DMS53 treated with DMSO at 0.1 percent for 48 hours (cell line): ENCODE measurements around the gene AXIN1.

Experiments
- DNase-seq: peaks from one replicate; lab custom pipeline; 2025; ENCODE audit not compliant: unreplicated experiment; lab: John Stamatoyannopoulos, UW

Gene AXIN1

DNA sequence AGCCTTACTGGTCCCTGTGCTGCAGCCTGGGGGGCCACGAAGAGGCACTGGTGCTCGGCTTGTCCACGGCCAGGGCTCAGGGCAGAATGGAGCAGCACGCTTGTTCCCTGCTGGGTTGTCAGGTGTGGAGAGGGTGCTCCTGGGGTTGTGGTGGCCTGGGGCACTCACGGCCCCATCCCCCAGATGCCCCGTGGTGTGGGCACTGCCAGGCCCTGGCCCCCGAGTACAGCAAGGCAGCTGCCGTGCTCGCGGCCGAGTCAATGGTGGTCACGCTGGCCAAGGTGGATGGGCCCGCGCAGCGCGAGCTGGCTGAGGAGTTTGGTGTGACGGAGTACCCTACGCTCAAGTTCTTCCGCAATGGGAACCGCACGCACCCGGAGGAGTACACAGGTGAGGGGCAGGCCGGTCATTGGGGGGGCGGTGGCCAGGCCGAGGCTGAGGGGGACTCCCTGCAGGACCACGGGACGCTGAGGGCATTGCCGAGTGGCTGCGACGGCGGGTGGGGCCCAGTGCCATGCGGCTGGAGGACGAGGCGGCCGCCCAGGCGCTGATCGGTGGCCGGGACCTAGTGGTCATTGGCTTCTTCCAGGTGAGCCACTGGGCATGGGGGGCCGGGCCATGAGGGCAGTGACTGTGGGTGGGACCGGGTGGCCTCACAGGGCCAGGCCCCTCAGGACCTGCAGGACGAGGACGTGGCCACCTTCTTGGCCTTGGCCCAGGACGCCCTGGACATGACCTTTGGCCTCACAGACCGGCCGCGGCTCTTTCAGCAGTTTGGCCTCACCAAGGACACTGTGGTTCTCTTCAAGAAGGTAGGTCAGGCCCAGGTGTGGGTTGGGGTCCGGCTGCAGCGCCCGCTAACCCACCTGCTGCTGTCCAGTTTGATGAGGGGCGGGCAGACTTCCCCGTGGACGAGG, 68.1 kb downstream of the AXIN1 start:
- DNase-seq, result no peak

DNA sequence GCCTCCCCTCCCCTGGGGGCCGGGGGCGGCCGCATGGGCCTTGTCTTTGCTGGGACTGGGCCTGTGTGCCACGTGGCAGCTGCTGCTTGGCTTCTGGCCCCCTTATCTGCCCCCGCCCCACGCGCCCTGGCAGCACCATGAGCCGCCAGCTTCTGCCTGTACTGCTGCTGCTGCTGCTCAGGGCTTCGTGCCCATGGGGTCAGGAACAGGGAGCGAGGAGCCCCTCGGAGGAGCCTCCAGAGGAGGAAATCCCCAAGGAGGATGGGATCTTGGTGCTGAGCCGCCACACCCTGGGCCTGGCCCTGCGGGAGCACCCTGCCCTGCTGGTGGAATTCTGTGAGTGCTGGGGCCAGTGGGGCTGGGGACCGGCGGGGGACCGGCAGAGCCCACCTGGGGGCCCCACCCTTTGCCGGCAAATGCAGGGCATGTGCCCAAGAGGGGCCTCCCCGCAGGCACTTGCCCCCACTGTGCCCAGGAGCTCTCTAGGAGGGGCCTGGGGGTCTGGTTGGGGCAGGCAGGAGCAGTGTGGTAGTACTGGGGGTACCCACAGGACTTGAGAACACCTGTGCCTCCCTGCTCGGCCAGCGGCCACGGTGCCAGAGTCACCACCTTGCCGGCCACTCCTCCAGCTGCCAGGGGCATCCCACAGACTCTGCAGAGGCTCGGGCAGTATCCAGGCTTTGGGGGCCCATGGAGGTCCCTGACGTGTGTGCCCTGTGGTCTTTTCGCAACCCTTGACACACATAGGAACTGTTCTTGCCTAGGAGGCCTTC, 69.3 kb downstream of the AXIN1 start, which contains the start of gene PDIA2:
Gene PDIA2, plus strand, starts transcription at position 132 of the 773 bp plus-strand sequence. Its CDS starts 6 bp downstream, at position 138.
- DNase-seq, result no peak

DNA sequence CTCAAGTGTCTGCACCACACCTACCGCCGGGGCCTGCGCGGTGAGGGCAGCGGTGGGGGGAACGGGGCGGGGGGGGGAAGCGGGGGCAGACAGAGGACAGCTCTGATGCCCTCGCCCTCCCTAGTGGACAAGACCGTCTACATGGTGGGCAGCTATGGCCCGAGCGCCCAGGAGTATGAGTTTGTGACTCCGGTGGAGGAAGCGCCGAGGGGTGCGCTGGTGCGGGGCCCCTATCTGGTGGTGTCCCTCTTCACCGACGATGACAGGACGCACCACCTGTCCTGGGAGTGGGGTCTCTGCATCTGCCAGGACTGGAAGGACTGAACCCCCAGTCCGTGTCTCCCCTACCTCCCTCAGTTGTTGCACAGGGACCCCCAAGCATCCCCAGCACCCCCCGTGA, 70.0 kb downstream of the AXIN1 start:
- no peak for DNase-seq

DNA sequence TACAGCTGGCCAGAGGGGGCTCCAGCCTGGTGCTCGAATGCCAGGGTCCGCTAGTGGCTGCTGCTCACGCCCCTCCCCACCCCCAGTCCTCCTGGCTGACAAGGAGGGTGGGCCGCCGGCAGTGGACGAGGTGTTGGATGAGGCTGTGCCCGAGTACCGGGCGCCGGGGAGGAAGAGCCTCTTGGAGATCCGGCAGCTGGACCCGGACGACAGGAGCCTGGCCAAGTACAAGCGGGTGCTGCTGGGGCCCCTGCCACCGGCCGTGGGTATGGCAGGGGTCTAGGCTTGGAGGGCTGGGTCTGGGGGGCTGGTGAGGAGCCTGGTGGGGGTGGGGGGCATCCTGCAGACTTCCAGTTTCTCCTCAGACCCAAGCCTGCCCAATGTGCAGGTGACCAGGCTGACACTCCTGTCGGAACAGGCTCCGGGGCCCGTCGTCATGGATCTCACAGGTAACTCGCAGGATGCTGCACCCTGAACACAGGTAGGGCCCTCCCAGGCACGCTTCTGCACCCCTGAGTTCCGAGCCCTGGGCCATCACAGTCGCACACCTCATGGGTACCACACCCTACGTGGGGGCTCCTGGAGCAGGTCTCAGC, 70.8 kb downstream of the AXIN1 start:
- no peak for DNase-seq

DNA sequence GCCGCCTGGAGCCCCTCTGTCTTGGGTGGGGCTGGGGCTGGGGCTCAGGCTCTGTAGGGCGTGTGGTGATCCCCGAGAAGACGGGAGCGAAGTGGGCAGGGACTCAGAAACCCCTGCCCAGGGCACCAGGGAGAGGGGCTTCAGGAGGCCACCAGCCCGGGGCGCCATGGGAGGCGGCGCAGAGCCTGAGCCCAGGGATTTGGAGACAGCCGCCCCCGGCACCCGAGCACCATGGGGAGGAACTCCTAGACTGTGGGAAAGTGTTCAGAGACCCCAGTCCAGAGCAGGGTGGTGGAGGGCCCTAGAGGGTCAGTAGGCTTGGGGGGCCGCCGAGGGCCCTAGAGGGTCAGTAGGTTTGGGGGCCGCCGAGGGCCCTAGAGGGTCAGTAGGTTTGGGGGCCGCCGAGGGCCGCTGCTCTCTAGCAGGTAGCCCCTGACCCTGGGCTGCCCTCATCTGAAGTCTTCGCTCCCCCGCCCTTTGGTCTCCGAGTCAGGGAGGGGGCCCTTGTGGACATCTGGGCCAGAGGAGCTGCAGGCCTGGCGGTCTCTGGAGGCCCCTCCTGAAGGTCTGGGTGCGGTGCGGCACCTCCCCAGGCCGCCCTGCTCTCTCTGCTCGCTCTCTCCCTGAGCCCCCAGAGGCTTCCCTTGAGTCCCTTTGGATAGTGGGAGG, 71.4 kb downstream of the AXIN1 start:
- no peak for DNase-seq

DNA sequence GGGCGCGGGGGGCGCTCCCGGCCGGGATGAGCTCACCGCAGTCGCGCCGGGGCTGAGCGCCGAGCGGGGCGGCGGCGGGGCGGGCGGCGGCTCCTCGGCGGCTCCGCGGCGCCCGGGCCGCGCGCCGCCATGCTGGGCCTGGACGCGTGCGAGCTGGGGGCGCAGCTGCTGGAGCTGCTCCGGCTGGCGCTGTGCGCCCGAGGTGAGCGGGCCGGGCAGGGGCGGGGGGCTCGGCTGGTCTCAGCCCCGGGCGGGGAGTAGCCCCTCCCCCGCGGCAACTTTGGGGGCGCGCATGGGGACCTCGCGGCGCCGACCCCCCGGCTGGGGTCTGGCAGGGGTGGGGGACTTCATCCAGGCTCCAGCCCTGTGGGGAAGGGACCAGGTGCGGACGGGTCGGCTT, 72.0 kb downstream of the AXIN1 start, which contains the start of gene ARHGDIG:
Gene ARHGDIG, plus strand, starts transcription at position 40 of the 400 bp plus-strand sequence. Its CDS starts 90 bp downstream, at position 130.
- no peak for DNase-seq

DNA sequence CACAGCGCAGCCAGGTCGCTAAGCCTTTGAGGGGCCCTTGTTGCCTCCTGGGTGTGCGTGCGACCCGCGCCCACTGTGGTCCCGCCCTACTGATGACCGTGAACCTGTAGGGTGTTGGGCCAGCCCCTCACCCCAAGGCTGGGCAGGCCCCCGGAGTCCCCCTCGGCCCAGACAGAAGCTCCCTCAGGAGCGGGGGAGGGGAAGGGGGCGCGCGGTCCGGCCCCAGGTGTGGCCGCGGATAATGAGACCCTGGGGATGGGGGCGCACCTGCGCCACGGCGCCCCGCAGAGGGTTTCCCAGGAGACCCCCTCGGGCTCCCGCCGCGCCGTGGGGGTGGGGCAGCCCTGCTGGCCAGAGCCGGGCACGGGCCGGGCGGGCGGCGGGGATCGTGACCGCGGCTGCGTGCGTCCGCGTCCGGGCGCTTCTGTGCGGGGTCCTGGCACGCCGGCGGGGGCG, 72.5 kb downstream of the AXIN1 start:
- no peak for DNase-seq

DNA sequence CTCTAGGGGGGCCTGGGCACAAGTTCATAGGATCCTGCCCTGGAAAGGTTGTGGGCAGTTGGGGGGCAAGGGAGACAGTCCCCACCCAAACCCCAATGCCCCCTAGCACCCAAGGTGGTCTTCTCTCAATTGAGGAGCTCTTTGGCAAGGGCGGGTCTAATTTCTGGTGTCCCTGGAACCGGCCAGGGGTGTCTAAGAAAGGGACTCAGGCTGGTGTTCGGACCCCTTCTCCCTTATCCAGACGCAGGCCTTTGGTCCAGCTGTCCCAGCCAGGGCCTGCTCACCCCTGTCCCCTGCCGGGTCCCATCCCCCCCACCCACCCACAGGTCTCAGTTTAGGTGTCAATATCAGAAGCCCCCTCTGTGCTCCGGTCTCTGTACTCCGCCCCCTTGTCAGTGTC, 73.0 kb downstream of the AXIN1 start:
- no peak for DNase-seq

DNA sequence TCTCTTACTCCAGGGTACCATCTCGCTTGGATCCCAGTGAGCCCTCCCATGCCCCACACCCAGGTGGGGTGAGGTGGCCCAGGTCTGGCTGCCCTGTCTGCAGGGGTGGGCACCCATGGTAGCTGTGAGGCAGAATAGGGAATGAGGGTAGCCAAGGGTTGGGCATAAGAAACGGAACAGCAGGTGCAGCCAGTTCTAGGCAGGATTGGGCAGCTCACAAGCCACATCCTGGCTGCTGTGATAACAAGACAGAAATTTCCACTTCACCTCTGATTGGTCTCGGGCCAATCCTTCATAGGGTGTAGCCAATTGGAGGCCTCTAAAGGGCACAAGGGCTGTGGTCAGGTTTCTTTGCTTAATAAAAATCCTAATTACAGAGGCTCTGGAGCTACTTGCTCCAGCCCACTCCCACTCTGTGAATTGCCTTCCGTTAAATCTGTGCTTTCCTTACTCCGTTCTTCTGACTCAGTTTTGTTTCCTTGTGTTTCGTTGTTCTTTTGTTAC, 73.6 kb downstream of the AXIN1 start:
- peak; percentile 46 for DNase-seq

DNA sequence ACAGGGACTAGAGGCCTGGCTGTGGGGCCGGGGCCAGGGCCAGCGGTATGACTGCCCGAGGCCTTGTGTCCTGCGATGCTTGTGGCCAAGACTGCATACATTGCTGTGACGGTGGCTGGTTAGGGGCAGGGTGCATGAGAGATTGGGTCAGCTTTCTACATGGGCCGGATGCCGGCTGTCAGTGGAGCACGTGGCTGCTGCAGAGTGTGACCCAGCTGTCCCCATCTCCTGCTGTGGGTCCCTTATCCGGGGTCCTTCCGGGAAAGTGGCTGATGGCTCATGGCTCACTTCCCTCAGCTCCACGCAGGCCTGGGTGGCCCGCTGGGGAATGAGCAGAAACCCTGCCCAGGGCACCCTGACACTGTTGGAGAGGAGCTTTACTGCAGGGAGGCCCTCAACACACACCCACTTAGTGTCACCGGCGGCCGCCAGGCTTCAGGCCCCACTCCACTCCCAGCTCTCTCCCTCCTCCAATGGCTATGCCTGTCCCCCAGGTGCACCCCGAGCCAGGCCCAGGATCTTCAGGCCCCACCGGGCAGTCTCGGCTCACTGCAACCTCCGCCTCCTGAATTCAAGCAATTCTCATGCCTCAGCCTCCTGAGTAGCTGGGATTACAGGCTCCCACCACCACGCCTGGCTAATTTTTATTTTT, 76.0 kb downstream of the AXIN1 start:
- DNase-seq, result no peak

DNA sequence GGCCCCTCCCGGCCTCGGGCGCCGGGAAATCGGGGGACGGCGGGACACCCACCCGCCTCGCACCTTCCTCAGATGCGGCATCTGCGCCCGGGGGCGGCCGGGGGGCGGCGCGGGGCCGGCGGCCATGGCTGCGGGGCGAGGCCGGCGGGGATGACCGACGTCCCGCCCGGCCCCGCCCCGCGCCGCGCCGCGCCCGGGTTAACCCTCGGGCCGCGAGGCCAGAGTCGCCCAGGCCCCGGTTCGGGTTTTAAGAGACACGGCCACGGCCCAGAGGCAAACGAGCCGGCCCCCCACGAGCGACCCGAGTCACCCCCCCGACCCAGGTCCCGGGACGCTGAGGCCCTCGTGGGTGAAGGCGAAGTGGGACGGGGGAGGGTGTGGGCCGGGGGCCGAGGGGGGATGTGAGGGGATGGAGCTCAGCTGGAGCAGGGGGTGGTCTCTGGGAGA, 76.7 kb downstream of the AXIN1 start, which contains the start of gene RGS11:
Gene RGS11, minus strand, starts transcription at position 159 of the 447 bp plus-strand sequence. Its CDS starts 33 bp downstream, at position 126.
- no peak for DNase-seq

DNA sequence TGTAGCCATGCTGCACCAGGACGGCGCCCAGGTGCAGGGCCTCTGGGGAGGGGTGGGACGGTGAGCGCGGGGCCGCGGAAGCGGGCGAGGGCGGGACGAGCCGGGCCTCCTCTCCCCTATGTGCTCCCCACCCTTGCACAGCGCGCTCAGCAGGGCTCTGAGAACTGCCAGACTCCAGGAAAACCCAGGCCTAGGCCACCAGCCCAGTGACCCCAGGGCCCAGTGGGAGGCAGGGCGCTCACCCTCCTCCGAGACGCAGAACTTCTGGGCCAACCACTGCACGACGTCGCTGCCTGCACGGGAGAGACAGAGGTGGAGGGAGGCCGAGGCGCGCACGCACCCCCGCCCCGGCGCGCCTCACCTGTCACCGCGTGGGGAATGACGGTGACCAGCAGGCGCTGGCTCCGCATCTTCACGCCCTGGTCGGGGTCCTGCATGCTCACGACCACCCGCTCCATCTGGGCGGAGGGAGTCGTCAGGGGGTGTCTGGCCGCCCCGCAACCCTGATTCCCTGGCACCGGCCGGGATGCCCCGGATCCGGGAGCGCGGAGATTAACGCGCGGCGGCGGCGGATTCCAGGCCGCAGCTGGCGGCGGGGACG, 77.4 kb downstream of the AXIN1 start:
- DNase-seq, result no peak

DNA sequence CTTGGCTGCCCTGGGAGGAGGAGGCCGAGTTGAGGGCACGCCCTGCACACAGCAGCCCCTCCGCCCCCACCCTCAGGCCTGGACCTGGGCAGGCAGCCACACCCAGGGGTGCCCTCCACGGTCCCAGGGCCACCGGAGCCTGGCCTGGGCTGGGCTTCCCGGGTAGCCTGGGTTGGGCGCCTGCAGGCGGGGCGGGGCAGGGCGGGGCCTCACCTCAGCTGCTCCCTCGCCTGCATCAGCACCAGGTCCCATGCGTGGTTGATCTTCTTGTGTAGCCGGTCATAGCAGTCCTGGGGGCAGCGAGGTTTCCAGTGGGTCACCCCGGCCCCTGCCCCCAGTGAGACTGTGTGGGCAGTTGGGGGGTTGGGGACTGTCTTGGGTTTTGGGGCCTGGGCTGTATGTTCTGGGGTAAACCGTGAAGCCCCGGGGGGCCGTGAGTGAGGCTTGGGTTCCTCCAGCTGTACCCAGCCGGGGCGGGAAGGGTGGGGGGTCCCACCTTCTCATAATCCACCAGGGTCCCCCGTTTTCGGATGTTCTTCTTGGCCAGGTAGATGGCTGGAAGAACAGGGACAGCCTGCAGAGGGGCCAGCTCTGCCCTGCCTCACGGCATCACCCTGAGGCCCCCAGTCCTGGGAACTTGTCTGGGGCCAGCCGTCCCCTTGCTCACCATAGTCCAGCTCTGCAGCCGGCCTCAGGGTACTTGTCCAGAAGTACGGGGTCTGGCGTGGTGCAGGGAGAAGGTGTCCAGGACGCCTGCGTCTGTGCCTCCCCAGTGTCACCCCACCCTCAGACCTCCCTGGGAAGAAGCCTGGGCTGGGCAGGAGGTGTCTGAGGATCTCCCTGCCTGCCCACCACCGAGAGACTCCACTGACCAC, 78.7 kb downstream of the AXIN1 start:
- no peak for DNase-seq

DNA sequence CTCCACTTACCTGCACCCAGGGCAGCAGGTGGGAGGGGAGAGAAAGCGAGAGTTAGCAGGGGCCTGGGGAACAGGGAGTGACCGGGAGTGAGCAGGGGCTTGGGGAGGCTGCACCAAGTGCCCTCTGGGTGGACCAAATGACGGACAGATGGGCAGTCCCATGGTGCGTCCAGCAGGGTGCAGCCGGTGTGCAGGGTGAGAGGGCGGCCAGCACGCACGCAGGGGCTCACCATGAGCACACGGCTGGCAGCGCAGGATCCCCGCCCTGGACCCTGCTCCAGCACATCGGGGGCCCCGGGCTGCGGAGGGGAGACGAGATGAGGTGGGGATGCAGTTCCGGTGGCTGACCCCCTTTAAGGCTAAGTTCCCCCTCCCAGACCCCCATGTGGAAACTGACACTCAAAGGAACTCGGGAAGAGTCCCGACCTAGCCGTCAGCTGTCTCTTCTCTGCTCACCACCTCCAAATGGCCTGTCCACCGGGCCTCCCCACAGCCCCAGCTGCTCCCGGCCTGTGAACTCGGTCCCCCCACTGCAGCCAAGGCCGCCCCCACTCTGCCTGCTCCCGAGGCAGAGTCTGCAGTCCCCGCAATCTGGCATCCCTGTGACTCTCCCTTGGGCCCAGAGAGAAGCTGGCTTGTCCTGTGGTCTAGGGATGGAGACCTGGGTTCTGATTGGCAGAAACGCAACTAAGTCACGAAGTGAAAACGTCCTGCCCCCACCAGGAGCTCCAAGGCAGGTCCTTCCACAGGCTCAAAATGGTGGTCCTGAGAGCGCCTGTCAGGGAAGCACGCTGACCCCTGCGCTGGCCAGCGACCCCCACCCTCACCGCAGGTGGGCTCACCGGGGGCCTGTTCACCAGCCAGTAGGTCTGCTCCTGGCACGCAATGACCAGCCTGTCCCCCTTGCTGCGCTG, 79.6 kb downstream of the AXIN1 start:
- DNase-seq, result no peak

DNA sequence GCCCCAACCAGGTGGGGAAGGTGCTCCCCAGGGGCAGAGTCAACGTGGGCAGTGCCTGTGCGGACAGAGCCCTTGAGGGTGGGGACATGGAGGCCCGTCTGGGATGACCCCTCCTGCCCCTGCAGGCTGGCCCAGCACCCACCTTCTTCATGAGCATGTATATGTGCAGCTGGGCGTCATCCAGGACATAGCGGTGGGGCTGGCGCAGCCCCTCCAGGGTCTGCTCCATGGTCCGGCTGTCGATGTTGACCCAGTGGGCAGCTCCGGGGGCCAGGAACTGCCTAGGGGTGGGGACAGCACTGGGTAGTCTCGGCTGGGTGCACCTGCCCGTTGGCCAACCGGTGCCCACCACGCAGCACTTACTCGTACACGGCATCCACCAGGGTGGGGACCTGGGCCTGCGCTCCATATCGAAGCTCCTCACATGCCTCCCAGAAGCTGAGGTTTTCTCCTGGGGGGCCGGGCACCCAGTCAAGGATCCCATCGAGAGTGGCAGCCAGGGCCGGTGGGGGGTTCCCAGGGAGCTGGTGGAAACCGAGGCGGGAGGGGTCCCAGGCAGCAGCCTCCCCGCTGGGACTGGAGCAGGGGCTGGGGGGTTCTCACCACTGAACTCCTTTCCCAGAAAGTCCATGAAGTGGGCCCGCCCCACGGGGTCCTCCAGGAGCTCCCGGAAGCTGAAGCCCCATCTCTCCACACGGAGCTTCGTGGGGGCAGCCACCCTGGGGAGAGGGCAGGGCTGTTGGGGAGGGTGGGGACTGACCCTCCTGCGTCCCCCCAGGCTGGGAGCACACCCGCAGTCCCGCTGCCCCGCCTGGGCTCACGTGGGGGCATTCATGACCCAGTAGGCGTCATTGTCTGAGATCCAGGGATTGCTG, 81.9 kb downstream of the AXIN1 start:
- DNase-seq, result no peak

DNA sequence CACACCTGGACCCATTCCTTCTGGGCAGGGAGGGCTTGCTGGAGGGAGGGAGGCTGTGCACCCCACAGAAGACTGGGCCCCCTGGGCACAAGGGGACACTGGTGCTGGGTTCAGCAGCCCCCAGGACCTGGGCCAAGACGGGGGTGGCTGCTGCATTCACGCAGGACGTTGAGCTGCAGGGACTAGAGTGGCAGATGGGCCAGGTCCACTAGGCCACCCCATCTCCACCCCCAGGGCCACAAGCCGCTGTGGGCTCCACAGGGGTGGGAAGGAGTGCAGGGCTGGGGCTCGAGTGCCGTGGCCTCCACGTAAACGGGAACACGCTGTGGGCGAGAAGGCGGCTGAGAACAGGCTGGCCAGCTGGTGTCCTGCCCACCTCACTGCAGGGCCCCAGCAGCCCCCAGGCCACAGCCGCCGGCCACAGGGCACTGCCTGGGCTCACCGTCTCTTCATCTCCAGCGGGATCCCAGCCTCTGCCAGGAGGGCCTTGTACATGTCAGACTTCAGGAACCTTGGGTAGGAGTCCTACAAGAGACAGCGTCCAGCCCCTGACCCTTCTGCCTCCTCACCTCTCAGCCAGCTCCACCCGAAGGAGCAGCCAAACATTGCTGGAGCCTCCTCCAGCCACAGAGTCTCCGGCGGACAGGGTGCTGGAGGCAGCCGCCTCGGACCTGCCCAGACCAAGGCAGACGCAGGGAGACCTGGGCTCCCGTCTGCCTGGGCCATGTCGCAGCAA, 83.3 kb downstream of the AXIN1 start:
- DNase-seq, result no peak
